ENCODE results near the gene BRD1.

GRCh38 chr22:49767355-49768062, 60.2 kb downstream of the BRD1 start:
- TF ChIP-seq CTCF (IDR thresholded peaks at IDR 0.05), result peak in 5 of 7 experiments; percentile 24 to 52 (median 39)
- no peak for TF ChIP-seq POLR2AphosphoS5 (IDR thresholded peaks at IDR 0.05)
- no peak for TF ChIP-seq POLR2A (IDR thresholded peaks at IDR 0.05)
- TF ChIP-seq EP300 (IDR thresholded peaks at IDR 0.05), result no peak
